AG04449 (cell line): ENCODE results near the gene FBXO3.

Experiments used
- CTCF ChIA-PET: fragments of 350-600 bp; formaldehyde crosslinking; extraction: SDS; loops from one replicate; lab custom pipeline; 2021; ENCODE audit warnings: antibody characterized with exemption; lab: Yijun Ruan, JAX
- POLR2A ChIA-PET: fragments of 400-600, 350-600 bp; formaldehyde crosslinking; extraction: SDS; loops from one replicate; lab custom pipeline; 2020; ENCODE audit warnings: antibody characterized with exemption, inconsistent platforms; lab: Yijun Ruan, JAX
- DNase-seq: peaks from one replicate; pipeline ENCODE4 v3.0.0-alpha.2; 2010; ENCODE audit warnings: low read depth, low spot score
- H3K4me3 ChIP-seq: 2 replicates; pipeline ENCODE4 v1.5.1; 2011; ENCODE audit warnings: low read depth, mild to moderate bottlenecking, control low read depth, low read length
- CTCF ChIP-seq: IDR thresholded peaks from one replicate; pipeline ENCODE4 v1.5.1; 2011; ENCODE audit warnings: mild to moderate bottlenecking, moderate library complexity, low read length, control low read depth, inconsistent platforms; ENCODE audit not compliant: insufficient read depth; ENCODE audit errors: missing control alignments

FBXO3 gene

GRCh38 chr11:33700063-33700501, 74.2 kb downstream of the FBXO3 start:
- POLR2A ChIA-PET: interaction anchor here (1.1 to 3.4 kb wide), 4 partner anchors 9 to 43 kb away, joined by 3 to 31 read pairs (median 8); partner anchors contain the start of gene CD59
- CTCF ChIA-PET: interaction anchor here (1.5 to 4.6 kb wide), 3 partner anchors 16 to 129 kb away, joined by 4 to 37 read pairs (median 14); no protein-coding TSS in a partner anchor
- DNase-seq: no peak
- peak overlapping the region; percentile 67 for H3K4me3 ChIP-seq
- TF ChIP-seq CTCF: no peak

DNA sequence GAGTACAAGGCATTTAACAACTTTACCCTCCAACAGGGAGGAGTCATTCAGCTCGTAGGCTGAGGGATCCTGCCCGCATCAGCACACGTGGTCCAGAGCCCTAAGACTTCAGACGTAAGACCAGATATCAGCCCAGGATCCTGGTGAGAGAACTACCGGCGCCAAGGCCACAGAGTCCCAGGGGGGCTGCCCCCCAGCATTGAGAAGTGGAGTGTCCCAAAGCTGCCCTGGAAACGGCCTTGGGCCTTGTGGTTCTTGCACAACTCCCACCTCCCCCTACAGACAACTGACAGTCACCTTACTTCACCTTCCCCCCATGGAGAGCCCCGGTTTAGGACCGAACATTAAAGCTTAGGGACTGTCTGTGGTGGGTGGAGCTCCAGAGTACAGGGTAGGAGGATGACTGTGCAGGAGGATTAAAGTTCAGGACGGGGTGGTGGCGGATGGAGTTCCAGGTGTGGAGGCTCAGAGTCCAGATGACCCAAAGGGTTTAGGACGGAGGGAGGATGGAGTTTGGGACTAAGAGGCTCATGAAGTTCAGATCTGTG, 74.7 kb downstream of the FBXO3 start:
- TF ChIP-seq CTCF: no peak
- DNase-seq: no peak
- no peak overlapping the region for H3K4me3 ChIP-seq
- POLR2A ChIA-PET: interaction anchor here (1.1 to 3.4 kb wide), 3 partner anchors 8 to 43 kb away, joined by 3 to 31 read pairs (median 13); partner anchors contain the start of gene CD59
- CTCF ChIA-PET: interaction anchor here (3.7 to 4.6 kb wide), 2 partner anchors 17 to 44 kb away, joined by 14 to 37 read pairs; no protein-coding TSS in a partner anchor

- ChIA-PET POLR2A (interaction anchor here (3.4 kb wide), 1 partner anchor 8 kb away, joined by 31 read pairs; no protein-coding TSS in a partner anchor), CTCF (interaction anchor here (4.6 kb wide), 1 partner anchor 45 kb away, joined by 37 read pairs; no protein-coding TSS in a partner anchor)
- DNase-seq: no peak
- H3K4me3 ChIP-seq: no peak overlapping the region
- no peak for TF ChIP-seq CTCF
Measured at GRCh38 chr11:33698921-33699320, 75.4 kb downstream of the FBXO3 start.

DNA sequence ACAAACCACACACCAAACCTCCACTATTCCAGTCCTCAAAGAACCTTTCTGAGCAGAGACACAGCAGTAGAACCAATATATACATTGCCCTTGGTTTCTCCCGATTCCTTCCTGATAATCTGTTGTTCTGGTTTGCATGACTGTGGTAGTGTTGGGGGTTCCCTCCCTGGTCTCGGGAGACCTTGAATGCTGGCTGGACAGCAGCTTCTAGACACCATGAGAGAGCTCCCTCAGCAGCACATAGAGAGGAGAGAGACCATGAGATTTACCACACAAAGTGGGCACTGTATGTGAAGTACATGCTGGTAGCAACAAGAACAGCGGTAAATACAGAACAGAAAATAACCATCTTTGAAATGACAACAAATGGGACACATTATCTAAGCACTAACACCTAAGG, 76.3 kb downstream of the FBXO3 start:
- TF ChIP-seq CTCF: no peak
- no peak for DNase-seq
- CTCF ChIA-PET: no interaction called here
- POLR2A ChIA-PET: interaction anchor here (0.7 kb wide), 1 partner anchor 17 kb away, joined by 3 read pairs; no protein-coding TSS in a partner anchor
- H3K4me3 ChIP-seq: no peak overlapping the region

DNA sequence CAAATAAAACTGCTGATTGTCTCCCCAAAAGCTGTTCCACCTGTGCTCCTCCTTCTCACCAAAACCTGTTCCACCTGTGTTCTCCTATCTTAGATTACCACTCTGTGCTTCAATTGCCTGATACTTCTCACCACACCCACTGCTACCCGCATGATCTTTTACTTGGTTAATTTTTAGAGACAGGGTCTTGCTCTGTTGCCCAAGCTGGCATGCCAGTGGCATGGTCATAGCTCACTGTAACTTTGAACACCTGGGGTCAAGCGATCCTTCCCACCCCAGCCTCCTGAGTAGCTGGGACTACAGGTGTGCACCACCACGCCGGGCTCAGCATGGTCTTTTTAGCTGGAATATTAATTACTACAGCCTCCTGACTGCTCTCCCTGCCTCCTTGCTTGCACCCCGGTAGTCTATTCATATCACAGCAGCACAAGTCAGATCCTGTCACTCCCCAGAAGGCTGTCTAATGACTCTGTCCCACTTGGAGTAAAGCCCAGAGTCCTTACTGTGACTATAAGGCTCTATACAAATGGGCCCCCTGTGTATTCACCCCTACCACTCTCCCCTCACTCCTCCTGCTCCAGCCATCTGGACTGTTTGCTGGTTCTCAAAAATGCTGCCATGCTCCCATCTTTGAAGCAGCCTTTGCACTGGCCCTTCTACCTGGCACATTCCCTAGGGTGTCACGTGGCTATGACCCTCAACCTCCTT, 77.2 kb downstream of the FBXO3 start:
- CTCF ChIA-PET: no interaction called here
- POLR2A ChIA-PET: no interaction called here
- H3K4me3 ChIP-seq: no peak overlapping the region
- no peak for DNase-seq
- TF ChIP-seq CTCF: no peak

- H3K4me3 ChIP-seq: no peak overlapping the region
- ChIA-PET POLR2A (no interaction called here), CTCF (no interaction called here)
- no peak for DNase-seq
- no peak for TF ChIP-seq CTCF
Measured at GRCh38 chr11:33696411-33696810, 77.9 kb downstream of the FBXO3 start.
